Mammary epithelial cell (primary cell): ENCODE measurements around the gene ZNF496.

Source experiments
- CTCF ChIP-seq, 2 donors: IDR thresholded peaks in 1 of 2; conservative IDR thresholded peaks in 1 of 2; 2 replicates each; pipeline ENCODE4 v1.5.1; 2011 to 2012; ENCODE audit warnings: inconsistent platforms in 2 of 2, low read length in 2 of 2, mild to moderate bottlenecking in 2 of 2, control low read depth in 1 of 2, low read depth in 1 of 2; ENCODE audit not compliant: insufficient read depth in 1 of 2; ENCODE audit errors: extremely low read depth in 1 of 2
- EZH2 ChIP-seq: IDR thresholded peaks from 2 replicates; pipeline ENCODE4 v1.6.1; 2012; ENCODE audit warnings: low read length, inconsistent platforms, borderline replicate concordance

- TF ChIP-seq CTCF (conservative IDR thresholded peaks at IDR 0.05 in 1 of 2, IDR thresholded peaks at IDR 0.05 in 1 of 2; ENCODE audit: extremely low read depth in 1 of 2, insufficient read depth in 1 of 2, low read depth in 1 of 2, low read length in 2 of 2) (no peak), EZH2 (no peak)
Observed at GRCh38 chr1:247274605-247275256, 56.9 kb downstream of the ZNF496 start.
